CD4-positive, alpha-beta T cell treated with Interleukin-6 for 4 hours (primary cell): Measurements from ENCODE around the gene PLAC8.
"Not testable (repeated sequence)": the region's sequence is repeated elsewhere in the genome, so short reads cannot be mapped to it uniquely, and the experiment has no call there.

Experiments
- DNase-seq: peaks from one replicate; pipeline ENCODE4 v3.0.0-alpha.2; 2020; ENCODE audit warnings: mixed read lengths

The PLAC8 gene

DNA sequence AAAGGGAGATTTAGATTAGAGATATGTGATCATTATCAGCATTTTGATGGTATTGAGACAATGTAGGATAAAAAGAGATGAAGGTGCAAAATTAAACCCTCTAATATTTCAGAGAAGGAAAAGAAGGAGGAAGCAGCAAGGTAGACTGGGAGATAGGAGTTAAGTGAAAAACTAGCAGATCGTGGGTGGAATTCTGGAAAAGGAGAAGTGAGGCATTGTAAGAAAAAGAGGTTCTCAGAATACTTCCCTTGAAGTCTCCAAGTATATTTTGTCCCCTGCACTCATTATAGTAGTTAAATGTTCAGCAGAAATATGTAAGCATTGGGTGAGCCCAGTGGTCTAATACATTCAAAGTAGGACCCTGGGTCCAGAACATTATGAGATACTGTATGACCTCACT, 49.3 kb downstream of the PLAC8 start:
- no peak for DNase-seq

DNA sequence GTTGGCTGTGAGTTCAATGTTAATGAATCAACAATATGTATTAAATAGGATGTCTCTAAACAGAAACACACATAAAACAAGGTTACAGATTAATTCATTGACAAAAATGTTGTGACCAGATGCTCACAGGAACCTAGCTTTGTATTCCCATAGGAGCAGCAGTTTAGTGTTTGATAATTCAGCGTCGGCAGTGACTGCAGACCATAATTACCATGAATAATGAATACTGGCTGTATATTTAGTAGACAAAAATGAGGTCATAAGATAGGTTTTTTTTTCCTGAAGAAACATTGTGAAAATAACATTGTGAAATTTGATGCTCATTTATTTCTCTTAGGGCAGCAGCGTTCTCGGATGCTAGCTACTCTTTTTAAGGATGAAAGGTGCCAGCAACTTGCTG, 51.8 kb downstream of the PLAC8 start:
- DNase-seq, result no peak

DNA sequence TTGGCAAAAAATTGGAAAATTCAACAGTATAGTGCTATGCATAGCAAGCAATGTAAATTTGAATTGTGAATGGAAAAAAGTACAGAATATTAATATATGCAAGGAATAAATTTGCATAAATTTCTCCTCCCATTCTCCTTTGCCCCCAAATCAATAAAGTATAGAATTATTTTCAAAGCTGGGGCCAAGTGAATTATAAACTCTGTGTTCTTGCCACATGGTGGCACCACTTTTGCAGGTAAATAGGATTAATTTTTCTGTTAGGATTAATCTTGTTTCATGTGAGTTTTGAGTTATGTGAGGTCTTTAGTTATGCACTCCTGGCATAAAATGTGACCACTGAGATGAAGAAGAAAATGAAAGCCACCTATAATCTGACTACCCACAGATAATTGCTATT, 59.6 kb downstream of the PLAC8 start:
- DNase-seq, result no peak

DNA sequence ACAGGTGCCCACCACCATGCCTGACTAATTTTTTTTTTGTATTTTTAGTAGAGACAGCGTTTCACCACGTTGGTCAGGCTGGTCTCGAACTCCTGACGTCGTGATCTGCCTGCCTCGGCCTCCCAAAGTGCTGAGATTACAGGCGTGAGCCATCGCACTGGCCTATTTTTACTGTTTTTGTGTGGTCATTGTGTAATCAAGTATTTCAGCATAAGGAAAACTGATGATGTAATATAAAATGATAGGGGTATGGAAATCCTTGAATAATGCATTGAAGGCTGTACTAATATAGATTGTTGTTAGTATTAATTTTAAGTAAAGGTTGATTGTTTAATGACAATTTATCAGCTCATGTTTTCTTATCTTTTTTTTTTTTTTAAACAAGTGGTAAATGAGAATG, 65.7 kb downstream of the PLAC8 start:
- DNase-seq, result not testable (repeated sequence)

DNA sequence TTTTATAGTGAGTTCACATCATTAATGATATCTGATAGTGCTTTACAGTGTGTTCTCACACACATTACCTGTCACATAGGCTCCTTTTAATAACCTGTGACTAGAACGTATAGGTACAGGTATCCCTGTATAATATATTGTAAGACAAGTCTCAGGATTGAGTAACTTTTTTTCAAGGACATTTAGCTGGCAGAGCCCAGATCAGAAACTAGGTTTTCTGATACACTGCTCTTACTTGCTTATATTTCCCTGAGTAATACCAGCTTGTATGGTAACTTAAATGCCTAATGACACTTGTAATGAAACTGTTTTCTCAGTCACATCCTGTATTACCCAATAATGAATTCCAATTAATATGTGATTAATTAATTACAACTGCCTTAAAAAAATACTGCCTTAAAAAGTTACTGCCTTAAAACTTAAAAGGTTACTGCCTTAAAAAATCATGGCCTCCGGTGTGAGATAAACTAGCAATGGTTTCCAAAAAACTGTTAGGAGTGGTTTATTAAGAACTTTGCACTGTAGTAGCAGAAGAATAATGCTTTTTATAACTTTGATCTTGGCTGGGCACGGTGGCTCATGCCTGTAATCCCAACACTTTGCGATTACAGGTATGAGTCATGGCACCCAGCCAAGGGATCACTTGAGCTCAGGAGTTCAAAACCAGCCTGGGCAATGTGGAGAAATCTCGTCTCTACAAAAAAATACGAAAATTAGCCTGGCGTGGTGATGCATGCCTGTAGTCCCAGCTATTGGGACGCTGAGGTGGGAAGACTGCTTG, 67.6 kb downstream of the PLAC8 start:
- no peak for DNase-seq

DNA sequence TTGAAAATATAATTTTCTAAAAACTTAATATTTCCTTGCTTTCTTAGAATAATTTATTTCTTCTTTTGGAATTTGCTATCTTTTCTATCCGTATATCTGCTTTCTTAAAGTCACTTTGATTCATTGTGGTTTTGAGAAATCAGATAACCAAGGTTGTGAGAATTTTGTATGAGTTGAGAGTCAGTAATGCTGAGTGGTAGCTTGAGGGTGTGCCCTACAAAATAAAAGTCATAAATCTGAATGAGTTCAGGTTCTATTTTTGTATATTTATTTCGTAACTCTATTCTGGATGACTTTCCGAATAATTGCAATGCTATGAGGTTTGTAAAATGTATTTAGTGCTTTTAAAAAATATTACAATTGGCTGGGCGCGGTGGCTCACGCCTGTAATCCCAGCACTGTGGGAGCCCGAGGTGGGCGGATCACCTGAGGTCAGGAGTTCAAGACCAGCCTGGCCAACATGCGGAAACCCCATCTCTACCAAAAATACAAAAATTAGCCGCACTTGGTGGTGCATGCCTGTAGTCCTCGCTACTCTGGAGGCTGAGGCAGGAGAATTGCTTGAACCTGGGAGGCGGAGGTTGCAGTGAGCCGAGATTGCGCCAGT, 70.6 kb downstream of the PLAC8 start:
- DNase-seq, result no peak

DNA sequence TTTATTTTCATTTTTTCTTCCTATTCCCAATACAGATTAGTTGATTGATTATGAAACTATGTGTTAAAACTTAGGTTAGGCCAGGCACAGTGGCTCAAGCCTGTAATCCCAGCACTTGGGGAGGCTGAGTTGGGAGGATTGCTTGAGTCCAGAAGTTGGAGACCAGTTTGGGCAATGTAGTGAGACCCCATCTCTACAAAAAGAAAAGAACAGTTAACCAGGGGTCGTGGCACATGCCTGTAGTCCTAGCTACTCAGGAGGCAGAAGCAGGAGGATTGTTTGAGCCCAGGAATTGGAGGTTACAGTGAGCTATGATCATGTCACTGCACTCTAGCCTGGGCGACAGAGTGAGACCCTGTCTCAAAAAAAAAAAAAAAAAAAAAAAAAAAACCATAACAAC, 71.4 kb downstream of the PLAC8 start:
- DNase-seq, result not testable (repeated sequence)

DNA sequence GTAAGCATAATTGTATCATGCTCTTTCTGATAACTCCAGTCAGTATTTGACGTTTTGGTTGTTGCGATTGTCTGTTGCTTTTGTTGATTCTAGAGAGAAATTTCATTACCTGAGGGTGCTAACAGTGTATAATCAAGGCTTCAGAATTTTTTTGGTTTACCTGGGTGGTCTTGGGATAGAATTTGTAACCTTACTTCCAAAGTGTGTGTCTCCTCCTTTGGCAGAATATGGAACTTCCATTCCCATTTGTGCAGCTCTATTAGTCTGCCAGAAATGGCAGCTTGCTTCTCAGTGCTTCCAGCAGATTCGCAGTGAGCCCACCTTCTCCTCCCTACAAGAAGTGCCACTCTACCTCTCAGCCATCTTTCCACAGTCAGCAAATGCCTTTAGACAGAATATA, 74.3 kb downstream of the PLAC8 start:
- no peak for DNase-seq
